ENCODE measurements around the gene ZNF536.

ZNF536 gene

GRCh38 chr19:30545752-30546151 is 173.6 kb downstream of the ZNF536 start:
- H3K4me3 ChIP-seq (ENCODE audit: low read depth, low read length): no peak overlapping the region
- TF ChIP-seq CTCF (IDR thresholded peaks at IDR 0.05; ENCODE audit: borderline replicate concordance, insufficient read depth, low read depth, low read length): no peak

DNA sequence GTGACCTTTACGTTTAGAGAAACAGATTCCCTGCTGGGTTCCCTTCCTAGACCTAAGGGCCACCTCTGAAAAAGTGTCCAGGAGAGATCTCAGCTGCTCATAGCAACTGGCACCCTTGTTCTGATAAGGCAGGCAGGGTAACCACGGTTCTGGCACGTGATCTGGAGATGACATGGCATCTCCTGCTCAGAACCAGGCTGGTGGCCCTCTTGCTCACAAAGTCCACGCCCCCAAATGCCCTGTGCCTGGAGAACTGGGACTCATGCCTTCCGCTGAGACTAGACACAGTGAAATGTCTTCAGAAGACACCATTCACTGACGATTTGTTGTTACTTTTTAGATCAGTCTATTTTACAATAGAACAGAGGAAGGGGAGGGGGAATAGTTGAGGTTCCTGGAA is 174.1 kb downstream of the ZNF536 start:
- H3K4me3 ChIP-seq (ENCODE audit: low read depth, low read length): no peak overlapping the region
- TF ChIP-seq CTCF (IDR thresholded peaks at IDR 0.05; ENCODE audit: borderline replicate concordance, insufficient read depth, low read depth, low read length): no peak

DNA sequence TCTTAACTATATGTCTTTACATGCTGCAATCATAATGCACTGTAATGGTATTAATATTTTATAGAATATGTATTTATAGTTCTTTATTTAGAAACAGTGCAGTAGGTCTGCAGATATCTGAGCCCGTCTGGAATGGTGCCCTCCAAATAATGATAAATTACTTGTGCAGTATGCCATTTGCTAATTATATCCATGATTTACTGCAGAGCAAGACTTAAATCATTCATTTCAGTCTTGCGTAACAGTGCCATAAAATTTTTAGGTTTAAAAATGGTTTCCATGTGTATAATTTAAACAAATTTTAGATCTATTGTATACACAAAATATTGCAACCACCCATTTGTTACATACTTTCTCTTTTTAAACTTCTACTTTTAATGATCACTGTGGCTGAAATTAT is 175.1 kb downstream of the ZNF536 start:
- no peak overlapping the region for H3K4me3 ChIP-seq (ENCODE audit: low read depth, low read length)
- no peak for TF ChIP-seq CTCF (IDR thresholded peaks at IDR 0.05; ENCODE audit: borderline replicate concordance, insufficient read depth, low read depth, low read length)

DNA sequence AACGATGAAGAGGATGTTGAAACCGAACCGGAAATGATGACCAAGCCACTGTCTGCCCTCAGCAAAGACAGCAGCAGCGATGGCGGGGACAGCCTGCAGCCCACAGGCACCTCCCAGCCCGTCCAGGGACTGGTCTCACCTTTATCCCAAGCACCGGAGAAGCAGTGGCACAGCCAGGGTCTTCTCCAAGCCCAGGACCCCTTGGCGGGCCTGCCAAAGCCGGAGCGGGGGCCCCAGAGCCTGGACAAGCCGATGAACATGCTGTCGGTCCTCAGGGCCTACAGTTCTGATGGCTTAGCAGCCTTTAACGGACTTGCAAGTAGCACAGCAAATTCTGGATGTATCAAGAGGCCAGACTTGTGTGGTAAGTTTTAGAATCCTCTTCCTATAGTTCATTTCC is 177.0 kb downstream of the ZNF536 start:
- no peak overlapping the region for H3K4me3 ChIP-seq (ENCODE audit: low read depth, low read length)
- TF ChIP-seq CTCF (IDR thresholded peaks at IDR 0.05; ENCODE audit: borderline replicate concordance, insufficient read depth, low read depth, low read length): no peak

DNA sequence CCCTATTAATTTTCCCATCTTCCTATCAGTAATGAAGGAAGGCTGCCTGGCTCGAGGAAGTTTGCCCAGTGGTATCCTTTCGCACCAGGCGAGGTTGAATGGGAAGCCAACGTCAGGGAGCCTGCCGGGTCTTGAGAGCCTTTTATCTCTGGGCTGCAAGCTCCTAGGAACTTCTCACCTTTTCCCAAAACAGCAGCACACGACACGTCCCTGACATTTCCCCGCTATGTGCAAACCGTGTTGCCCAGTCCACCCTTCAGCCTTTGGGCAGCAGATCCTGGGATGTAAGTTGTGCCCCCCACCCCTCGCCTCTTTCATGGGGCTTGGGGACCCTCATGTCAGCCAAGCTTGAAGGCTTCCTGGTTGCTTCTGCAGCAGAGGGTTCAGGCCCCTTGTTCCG is 179.1 kb downstream of the ZNF536 start:
- H3K4me3 ChIP-seq (ENCODE audit: low read depth, low read length): no peak overlapping the region
- no peak for TF ChIP-seq CTCF (IDR thresholded peaks at IDR 0.05; ENCODE audit: borderline replicate concordance, insufficient read depth, low read depth, low read length)

DNA sequence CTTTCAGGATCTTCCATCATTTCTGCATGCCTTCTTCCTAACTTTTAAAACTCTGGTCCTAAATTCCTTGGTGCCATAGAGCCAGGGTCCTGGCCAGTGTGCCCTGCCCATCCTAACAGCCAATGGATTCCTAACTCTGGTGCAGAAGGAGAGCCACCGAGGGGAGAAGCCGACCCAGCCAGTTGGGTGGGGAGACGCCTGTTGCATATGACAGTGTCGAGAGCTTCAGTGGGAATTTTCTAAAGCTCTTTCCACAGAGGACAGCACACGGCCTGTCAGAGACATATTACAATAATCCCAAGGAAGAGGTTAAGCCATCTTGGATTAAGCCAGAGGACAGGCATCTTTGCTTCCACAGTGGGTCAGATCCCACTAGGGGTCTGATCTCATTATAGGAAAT is 180.4 kb downstream of the ZNF536 start:
- H3K4me3 ChIP-seq (ENCODE audit: low read depth, low read length): no peak overlapping the region
- TF ChIP-seq CTCF (IDR thresholded peaks at IDR 0.05; ENCODE audit: borderline replicate concordance, insufficient read depth, low read depth, low read length): no peak

GRCh38 chr19:30555075-30555790 is 183.0 kb downstream of the ZNF536 start:
- H3K4me3 ChIP-seq (ENCODE audit: low read depth, low read length): no peak overlapping the region
- TF ChIP-seq CTCF (IDR thresholded peaks at IDR 0.05; ENCODE audit: borderline replicate concordance, insufficient read depth, low read depth, low read length): no peak
